ENCODE measurements around the gene LRRC17. TPM values are rescaled to one million over a fixed set of nuclear protein-coding genes. Genes with fewer than 3 reads are reported as not detected.

The LRRC17 gene
- total and polyA plus RNA-seq, 2 of the 4 experiments (the other 2 are of a cell fraction) = 250 to 280 TPM

GRCh38 chr7:102888561-102889233 is 24.1 kb upstream of the LRRC17 start:
- POLR2A ChIA-PET (ENCODE audit: unreplicated experiment) = no interaction called here
- Histone ChIP-seq H2BK20ac (ENCODE audit: low read depth, low read length) (peak overlapping the region; percentile 32), H3K27ac (ENCODE audit: insufficient read depth, low read length) (no peak overlapping the region), H3K56ac (ENCODE audit: extremely low read depth, insufficient read depth, low read length) (no peak overlapping the region), H4K20me1 (ENCODE audit: insufficient read depth, low read length) (no peaks in the 10 kb centered on the region), H4K5ac (ENCODE audit: low read depth, low read length) (no peak overlapping the region; the same call in 1 of the 2 replicates), H2AK9ac (replicated peaks; ENCODE audit: low read depth, low read length, poor library complexity) (no peak overlapping the region), H3K9ac (ENCODE audit: low read depth, low read length) (no peak overlapping the region), H3K4me2 (ENCODE audit: low read depth, low read length) (no peak overlapping the region), H4K91ac (ENCODE audit: insufficient read depth, low read depth, low read length) (0 out of 2 replicates have a peak overlapping the region, but pooled peaks have one; percentile 49), H3K4ac (ENCODE audit: low read depth, low read length) (0 out of 2 replicates have a peak overlapping the region, but pooled peaks have one; percentile 36), H3K14ac (replicated peaks; ENCODE audit: low read depth, low read length) (no peak overlapping the region), H2AK5ac (ENCODE audit: low read depth, low read length) (peak overlapping the region; percentile 83), H3K4me1 (ENCODE audit: control insufficient read depth, insufficient read depth, low read length) (peaks cover 9% of the 10 kb centered on the region), H3K4me3 (ENCODE audit: insufficient read depth, low read depth, low read length) (no peak overlapping the region), H2BK5ac (ENCODE audit: low read depth, low read length, poor library complexity, severe bottlenecking) (no peak overlapping the region), H2BK120ac (ENCODE audit: low read depth, low read length) (0 out of 2 replicates have a peak overlapping the region, but pooled peaks have one; percentile 37), H3K9me1 (ENCODE audit: insufficient read depth, low read length) (peaks cover 11% of the 10 kb centered on the region), H3K18ac (ENCODE audit: low read depth, low read length) (0 out of 2 replicates have a peak overlapping the region, but pooled peaks have one; percentile 29), H4K8ac (ENCODE audit: low read depth in 2 of 2, low read length in 2 of 2) (peak overlapping the region in 1 of 2 experiments; percentile 54; a peak in 1 of 4 replicates), H3K9me3 (ENCODE audit: control insufficient read depth, insufficient read depth, low read length) (no peaks in the 10 kb centered on the region), H3K27me3 (ENCODE audit: control insufficient read depth, insufficient read depth, low read length) (no peaks in the 10 kb centered on the region), H3K23ac (ENCODE audit: low read depth, low read length) (no peak overlapping the region), H3K36me3 (ENCODE audit: control insufficient read depth, insufficient read depth, low read length) (no peaks in the 10 kb centered on the region), H2AFZ (replicated peaks; ENCODE audit: low read length, poor library complexity) (no peak overlapping the region), H2BK15ac (ENCODE audit: low read depth, low read length) (no peak overlapping the region; the same call in 2 of the 3 replicates), H3K79me1 (ENCODE audit: low read depth in 1 of 2, low read length in 2 of 2) (peaks cover 0 to 4% of the 10 kb centered on the region in 2 experiments; a peak in 2 of 4 replicates)
- DNase-seq (no peak), ATAC-seq (ENCODE audit: low read depth) (no peak)
- no CpG with 5 or more reads among the region's 3 CpGs for WGBS, 2 experiments (ENCODE audit: extremely low coverage in 2 of 2, insufficient read length in 1 of 2)
- CTCF ChIA-PET = no interaction called here
- in situ Hi-C loops (cut with MboI; ENCODE audit: low sequenced_read_pairs) = no loop called here
- intact Hi-C loops (cut with micrococcal nuclease) = no loop called here
- no TSS peak for BruUV-seq (replicated peaks)
- dilution Hi-C loops (cut with HindIII; ENCODE audit: low sequenced_read_pairs, unreplicated experiment) = no loop called here
- TF ChIP-seq RFX5 (IDR thresholded peaks at IDR 0.05; ENCODE audit: low read depth, low read length) (no peak), RAD21 (IDR thresholded peaks at IDR 0.05; ENCODE audit: low read length) (no peak), MXI1 (IDR thresholded peaks at IDR 0.05; ENCODE audit: borderline replicate concordance, low read depth, low read length) (no peak), CHD1 (IDR thresholded peaks at IDR 0.05; ENCODE audit: low read depth, low read length) (no peak), FOS (IDR thresholded peaks at IDR 0.05; ENCODE audit: low read depth, low read length) (no peak), RCOR1 (IDR thresholded peaks at IDR 0.05; ENCODE audit: insufficient replicate concordance, low read length) (no peak), BHLHE40 (IDR thresholded peaks at IDR 0.05; ENCODE audit: low read depth, low read length) (no peak), CEBPB (IDR thresholded peaks at IDR 0.05; ENCODE audit: low read depth, low read length) (no peak), POLR2A (IDR thresholded peaks at IDR 0.05; ENCODE audit: low read depth, low read length) (no peak), MAFK (IDR thresholded peaks at IDR 0.05; ENCODE audit: low read depth, low read length) (no peak), NFE2L2 (IDR thresholded peaks at IDR 0.05; ENCODE audit: low read depth, low read length) (no peak), SMC3 (IDR thresholded peaks at IDR 0.05; ENCODE audit: low read depth, low read length) (no peak), CTCF (conservative IDR thresholded peaks at IDR 0.05; ENCODE audit: low read depth, low read length) (no peak), ELK1 (IDR thresholded peaks at IDR 0.05; ENCODE audit: borderline replicate concordance, low read depth, low read length) (no peak), USF2 (IDR thresholded peaks at IDR 0.05; ENCODE audit: low read depth, low read length) (no peak)

Data from IMR-90 (cell line).